KOPT-K1 (cell line): ENCODE results near the gene PHLDA3.
"Not testable (repeated sequence)": the region's sequence is repeated elsewhere in the genome, so short reads cannot be mapped to it uniquely, and the experiment has no call there.

ENCODE experiments used
- H3K27ac ChIP-seq: fragments of 200-600 bp; sonication (generic); 2 replicates; pipeline ENCODE4 v1.5.1; 2016; ENCODE audit warnings: antibody characterized with exemption, mild to moderate bottlenecking, low read depth, low read length; ENCODE audit not compliant: poor library complexity, severe bottlenecking
- H3K36me3 ChIP-seq: fragments of 200-600 bp; sonication (generic); 2 replicates; pipeline ENCODE4 v1.5.1; 2017; ENCODE audit warnings: antibody characterized with exemption, mild to moderate bottlenecking, low read length, moderate library complexity; ENCODE audit not compliant: insufficient read depth
- H3K9me3 ChIP-seq: fragments of 200-600 bp; sonication (generic); 2 replicates; pipeline ENCODE4 v1.5.1; 2017; ENCODE audit warnings: antibody characterized with exemption, low read length, mild to moderate bottlenecking; ENCODE audit not compliant: insufficient read depth, poor library complexity, severe bottlenecking

The PHLDA3 gene

DNA sequence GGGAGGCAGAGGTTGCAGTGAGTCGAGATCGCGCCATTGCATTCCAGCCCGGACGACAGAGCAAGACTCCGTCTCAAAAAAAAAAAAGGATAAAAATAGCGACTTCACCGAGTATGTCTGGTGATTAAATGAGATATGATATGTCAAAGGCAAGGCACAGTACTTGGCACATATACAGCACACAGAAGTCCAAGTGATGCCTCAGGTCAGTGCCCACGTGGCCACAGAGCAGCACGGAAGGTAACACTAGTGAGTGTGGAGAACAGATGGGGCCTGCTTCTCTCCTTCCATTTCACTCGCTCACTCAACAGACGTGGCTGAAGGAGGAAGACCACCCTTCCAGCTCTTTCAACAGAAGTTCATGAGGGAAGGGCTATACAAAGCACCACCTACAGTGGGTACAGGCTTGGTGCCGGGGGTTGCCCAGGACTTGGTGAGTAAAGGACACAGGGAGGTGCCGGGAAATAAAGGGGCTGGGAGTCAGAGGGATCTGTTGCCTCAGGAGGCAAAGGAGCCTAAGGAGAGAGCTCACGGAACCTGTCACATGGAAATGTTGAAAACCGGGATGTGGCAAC lies 29.0 kb upstream of the PHLDA3 start:
- peaks cover 34% of the 10 kb centered on the region for H3K36me3 ChIP-seq
- H3K9me3 ChIP-seq: no peaks in the 10 kb centered on the region
- H3K27ac ChIP-seq: no peak overlapping the region

DNA sequence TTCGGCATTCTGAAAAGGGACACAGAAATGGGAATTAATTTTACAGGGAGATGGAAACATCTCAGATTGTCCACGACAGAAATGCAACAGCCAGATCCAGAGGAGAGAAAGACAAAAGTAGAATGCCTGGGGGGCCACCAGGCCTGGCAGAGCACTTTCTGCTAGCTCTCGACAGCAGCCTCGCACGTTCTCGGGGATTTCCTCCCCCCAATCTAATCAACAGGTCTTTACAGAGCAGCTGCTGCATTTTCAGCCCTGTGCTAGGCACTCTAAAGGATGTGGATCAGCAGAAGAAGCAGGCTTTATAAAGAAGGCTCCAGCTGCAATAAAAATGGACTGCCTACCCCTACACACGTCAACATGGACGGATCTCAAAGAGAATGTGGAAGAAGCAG lies 27.3 kb upstream of the PHLDA3 start:
- H3K9me3 ChIP-seq: no peaks in the 10 kb centered on the region
- H3K27ac ChIP-seq: no peak overlapping the region
- peaks cover 37% of the 10 kb centered on the region for H3K36me3 ChIP-seq

DNA sequence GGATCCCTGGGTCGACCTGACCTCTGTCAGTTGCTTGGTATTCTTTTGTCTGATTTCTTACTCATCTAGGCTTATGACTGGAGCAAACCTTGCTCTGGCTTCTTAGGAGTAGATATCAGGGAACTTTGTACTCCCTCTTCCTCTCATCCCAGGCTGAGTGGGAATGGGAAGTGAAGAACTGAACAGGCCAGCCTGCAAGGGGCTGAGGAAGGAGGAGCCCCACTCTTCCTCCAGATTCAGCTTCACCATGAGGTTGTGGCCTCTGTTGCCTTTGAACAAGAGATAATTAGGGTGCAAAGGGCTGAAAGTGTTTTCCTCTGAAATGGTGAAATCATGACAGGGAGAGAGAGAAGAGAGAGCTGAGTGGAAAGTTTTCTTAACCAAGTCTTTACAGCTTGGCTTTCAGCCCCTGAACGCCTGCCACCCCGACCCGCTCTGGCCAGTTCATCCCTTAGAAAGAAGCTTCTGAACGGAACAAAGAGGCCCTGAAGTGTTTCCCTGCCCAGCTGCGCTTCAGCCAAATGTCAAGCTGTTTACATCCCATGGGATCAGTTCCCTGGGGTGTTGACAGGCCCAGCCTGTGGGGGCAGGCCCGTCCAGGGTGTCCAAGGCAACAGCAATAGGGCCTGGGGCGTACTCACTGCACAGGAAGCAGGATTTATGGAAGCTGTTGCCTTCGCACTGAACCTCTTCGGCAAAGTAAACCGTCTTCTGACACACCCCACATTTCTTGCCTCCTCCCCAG lies 26.7 kb upstream of the PHLDA3 start:
- Histone ChIP-seq H3K27ac (no peak overlapping the region), H3K9me3 (no peaks in the 10 kb centered on the region), H3K36me3 (peaks cover 38% of the 10 kb centered on the region)

DNA sequence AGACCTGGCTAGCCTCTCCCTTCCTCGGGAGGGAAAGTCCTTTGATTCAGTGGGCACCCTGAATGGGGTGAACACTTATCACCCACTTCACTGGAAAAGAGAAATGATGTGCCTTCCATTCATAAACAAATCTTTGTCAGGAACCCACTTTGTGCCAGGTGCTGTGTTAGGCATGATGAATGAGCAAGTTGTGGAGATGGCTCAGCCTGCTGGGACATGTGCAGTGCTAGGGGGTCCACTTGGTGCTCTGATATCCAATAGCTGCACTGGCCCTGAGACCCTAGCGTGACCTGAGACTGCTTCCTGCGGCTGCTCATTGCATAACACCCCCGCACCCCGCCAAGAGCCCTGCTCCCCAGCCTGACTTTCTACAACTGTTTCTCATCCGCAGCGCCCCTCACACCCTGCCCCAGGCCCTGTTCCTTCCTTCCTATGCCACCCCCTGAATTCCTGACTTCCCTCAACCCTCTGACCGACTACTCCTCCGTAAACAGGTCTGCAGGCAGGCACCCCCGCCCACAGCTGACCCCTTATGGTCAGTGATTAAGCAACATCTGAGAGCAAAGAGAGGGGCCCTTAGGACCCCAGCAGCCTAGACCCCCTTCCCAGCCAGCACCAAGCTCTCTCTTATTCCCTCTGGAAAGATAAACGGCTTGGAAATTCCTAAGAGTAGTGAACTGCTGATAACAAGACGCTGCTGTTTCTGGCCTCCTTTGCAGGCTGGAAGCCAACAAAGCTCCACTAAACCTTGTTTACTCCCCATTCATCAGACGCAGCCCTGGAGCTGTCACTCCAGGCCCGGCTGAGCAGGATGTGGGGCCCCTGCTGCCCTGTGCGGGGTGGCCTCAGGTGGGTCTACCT lies 25.0 kb upstream of the PHLDA3 start:
- H3K9me3 ChIP-seq: no peaks in the 10 kb centered on the region
- H3K36me3 ChIP-seq: peaks cover 50% of the 10 kb centered on the region
- H3K27ac ChIP-seq: no peak overlapping the region

DNA sequence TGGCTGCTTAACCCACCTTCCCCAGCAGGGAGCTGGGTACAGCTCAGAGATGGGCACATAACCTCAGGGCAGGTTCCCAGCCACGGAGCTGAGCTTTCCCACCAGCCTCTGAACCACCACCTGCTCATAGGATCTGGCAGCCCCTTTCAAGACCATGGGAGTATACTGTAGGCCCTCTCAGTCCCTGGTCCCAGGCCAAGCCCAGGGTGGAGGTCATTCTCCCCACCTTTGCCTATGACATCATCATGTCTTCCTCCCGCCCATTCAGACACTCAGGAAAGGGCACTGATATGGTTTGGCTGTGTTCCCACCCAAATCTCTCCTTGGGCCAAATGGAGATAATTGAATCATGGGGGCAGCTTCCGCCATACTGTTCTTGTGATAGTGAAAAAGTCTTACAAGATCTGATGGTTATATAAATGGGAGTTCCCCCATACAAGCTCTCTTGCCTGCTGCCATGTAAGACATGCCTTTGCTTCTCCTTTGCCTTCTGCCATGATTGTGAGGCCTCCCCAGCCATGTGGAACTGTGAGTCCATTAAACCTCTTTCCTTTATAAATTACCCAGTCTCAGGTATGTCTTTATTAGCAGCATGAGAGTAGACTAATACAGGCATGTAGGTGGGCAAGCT lies 24.2 kb upstream of the PHLDA3 start:
- not testable (repeated sequence) for H3K27ac ChIP-seq, H3K9me3 ChIP-seq
- H3K36me3 ChIP-seq: peaks cover 57% of the 10 kb centered on the region

DNA sequence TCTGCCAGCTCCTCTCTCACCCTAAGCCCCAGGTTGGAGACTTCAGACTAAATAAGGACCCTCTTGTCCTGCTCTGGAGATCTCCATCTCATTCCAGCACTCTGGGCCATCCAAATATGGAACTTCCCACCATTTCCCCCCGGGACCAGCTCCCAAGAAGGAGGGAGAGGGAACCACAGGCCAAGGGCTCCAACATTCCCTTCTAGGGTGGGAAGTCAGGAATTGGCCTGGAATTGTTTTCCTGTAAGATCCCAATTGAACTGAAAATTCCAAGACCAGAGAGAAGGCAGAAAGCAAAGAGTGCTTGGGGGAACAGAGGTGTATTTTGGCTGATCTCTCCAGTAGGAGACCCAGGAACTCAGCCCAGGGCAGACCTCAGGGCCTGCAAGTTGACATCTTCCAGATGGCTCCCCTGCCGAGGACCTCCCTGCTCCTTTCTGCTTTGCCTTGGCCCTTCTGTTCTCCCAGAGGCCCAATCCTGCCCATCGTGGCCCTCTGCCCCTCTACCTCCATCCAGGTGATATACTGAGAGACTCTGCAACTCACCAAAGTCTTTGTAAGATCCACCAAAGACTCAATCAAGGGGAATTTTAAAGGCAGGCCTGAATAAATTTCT lies 23.0 kb upstream of the PHLDA3 start:
- Histone ChIP-seq H3K27ac (no peak overlapping the region), H3K36me3 (peaks cover 69% of the 10 kb centered on the region)

DNA sequence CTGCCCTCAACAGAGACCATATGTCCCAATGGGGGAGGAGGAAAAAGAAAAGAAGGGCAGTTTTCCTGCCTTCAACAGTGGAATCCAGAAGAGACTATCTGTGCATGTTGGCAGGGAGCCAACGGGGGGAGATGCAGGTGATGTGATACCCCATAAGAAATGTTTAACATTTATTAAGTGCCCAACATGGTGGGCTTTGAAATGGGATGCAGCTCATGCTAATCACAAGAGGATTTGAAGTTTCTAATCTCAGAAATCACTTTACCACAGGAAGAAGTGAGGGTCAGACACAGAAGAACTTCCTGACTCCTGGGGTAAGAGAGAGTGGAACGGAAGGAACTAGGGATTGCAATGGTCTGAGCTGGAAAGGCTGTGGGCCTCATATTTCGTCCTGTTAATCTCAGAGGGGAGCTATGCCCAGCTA lies 21.7 kb upstream of the PHLDA3 start:
- Histone ChIP-seq H3K27ac (no peak overlapping the region), H3K36me3 (peaks cover 68% of the 10 kb centered on the region), H3K9me3 (no peaks in the 10 kb centered on the region)

More for the DNA sequence above, 23.0 kb upstream of the PHLDA3 start:
- no peaks in the 10 kb centered on the region for H3K9me3 ChIP-seq

DNA sequence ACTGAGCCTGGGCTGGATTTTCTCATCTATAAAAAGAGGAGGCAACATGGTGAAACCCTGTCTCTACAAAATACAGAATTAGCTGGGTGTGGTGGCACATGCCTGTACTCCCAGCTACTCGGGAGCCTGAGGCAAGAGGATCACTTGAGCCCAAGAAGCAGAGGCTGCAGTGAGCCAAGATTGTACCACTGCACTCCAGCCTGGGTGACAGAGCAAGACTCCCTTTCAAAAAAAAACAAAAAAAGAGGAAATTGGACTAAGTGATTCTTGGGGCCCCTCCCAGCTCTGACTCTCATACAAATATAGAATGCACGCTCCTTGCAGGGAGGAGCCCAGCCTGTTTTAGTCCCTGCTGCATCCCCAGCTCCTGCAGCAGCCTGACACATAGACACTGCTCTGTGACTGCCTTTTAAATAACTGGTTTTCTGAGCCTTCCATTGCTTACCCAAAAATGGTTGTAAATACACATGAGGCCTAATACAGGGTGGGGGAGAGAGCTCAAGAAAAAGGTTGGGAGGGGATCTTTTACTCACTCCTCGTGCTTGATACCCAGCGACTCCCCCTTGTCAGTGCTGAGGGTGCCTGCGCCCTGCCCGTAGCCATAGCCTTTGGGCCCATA lies 20.8 kb upstream of the PHLDA3 start:
- peaks cover 69% of the 10 kb centered on the region for H3K36me3 ChIP-seq

DNA sequence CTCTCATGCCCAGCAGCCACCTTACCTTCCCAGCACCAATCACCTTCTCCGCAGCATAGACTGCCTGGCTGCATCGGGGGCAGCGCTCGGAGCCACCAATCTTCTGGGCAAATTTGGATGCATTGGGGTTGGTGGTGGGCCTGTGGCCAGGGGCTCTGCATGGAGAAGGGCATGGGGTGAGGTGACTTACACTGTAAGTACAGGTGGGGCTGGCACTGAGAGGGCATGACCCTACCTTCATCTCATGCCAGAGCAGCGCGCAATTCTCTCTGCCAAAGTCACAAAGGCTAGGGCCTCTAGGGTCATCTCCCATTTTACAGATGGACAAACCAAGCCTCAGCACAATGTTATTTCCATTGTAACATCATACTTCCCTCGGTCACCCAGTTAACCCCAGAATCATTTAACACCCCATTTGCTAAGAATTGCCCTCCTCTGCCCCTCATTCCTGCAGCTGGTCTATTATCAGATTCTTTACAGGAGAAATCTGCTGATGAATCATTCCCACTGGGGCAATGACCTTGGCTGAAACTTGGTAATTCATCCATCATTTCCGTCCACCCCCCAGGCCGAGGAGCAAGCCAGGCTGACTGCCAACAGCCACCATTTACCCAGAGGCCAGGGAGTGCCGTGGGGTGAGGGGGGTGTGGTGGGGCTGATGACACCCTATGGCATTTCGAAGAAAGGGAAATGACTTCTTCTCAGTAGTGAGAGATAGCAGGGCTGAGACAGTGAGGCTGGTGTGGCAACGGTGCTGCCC lies 20.0 kb upstream of the PHLDA3 start:
- Histone ChIP-seq H3K9me3 (no peaks in the 10 kb centered on the region), H3K27ac (no peak overlapping the region), H3K36me3 (peaks cover 68% of the 10 kb centered on the region)

More for the DNA sequence above, 20.8 kb upstream of the PHLDA3 start:
- H3K9me3 ChIP-seq: no peaks in the 10 kb centered on the region
- no peak overlapping the region for H3K27ac ChIP-seq

DNA sequence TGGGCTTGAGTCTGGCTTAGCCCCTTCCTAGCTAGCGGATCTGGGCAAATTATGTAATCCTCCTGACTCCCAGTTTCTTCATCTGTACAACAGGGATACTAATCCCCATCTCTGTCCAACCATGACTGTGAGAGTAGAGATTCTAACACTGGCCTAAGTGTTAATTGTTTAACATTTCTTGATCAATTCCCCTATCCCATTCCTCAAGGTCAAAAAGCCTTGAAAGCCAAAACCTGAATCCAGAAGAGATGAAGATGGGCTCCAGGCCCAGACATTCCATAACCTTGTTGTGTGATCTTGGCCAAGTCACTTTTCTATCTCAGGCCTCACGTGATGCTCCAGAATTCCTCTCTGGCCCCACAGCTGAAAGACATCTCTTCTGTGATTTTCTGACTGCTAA lies 18.8 kb upstream of the PHLDA3 start:
- Histone ChIP-seq H3K9me3 (no peaks in the 10 kb centered on the region), H3K36me3 (peaks cover 65% of the 10 kb centered on the region; the same call in 1 of the 2 replicates), H3K27ac (no peak overlapping the region)

DNA sequence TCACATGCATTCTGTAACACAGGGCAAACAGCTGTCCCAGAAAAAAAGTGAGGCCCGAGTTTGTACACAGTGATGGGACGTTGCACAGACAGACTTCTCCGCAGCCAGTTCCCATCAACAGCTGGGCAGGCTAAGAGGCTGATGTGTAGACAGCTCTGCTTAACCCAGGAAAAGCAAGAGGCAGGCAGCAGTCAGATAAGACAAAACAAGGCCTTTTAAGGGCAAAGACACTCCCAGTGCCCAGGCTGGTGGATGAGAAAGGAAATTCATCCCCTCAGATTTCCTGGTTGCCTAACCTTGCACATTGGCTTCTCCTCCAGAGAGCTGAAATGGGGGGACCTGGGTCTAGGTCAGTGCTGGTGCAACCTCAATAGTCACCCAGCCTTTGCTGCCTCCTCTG lies 17.2 kb upstream of the PHLDA3 start:
- no peaks in the 10 kb centered on the region for H3K9me3 ChIP-seq
- H3K27ac ChIP-seq: no peak overlapping the region
- H3K36me3 ChIP-seq: peaks cover 64% of the 10 kb centered on the region; the same call in 1 of the 2 replicates

DNA sequence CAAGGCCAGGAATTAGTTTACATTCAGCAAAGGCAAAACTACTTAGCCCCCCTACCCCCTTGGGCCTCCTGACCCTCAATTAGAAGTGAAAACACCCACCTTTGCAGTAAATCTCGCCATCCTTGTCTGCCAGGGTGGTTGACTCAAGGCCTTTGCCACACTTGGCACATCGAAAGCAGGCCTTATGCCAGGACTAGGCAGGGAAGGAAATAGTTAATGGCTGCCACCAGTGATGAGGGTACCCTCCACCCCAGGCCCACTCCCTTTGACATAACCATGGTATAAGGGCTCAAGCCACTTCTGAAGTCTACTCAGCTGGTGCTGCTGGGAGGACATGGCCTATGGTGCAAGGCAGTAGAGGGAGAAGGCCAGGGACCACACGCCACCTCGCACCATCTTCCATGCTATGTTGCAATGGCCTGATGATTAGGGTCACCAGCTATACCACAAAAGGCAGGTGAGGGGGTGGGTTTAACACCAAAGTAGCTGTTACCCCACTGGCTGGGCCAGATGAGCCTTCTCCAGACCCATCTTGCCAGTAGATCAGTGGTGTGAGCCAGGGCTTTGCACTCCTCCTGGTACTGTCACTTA lies 16.3 kb upstream of the PHLDA3 start:
- H3K27ac ChIP-seq: no peak overlapping the region
- no peaks in the 10 kb centered on the region for H3K9me3 ChIP-seq
- peaks cover 59% of the 10 kb centered on the region; the same call in 1 of the 2 replicates for H3K36me3 ChIP-seq

DNA sequence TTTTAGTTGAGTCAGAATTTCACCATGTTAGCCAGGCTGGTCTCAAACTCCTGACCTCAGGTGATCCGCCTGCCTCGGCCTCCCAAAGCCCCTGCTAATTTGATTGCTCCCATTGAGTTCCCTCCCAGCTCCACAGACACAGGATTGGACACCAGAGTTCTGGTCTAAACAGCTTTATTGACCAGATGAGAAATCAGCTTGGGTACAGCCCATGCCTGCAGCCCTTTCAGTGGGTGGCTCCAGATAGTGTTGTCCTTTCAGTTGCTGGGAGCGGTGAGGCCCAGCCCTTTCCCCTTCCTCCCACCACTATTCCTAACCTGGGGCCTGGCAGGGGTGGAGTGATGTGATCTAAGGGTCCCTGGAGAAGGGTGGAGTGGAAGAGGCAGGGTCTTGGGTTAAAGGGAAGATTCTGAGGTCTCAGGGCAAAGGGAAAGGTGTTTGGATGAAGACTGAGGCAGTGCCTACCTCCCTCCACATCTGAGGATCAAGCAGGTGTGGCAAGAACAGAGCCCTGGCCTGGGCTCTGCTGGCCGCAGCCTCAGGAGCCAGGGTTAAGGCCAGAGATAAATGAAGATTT lies 14.5 kb upstream of the PHLDA3 start:
- Histone ChIP-seq H3K36me3 (peaks cover 47% of the 10 kb centered on the region; the same call in 1 of the 2 replicates), H3K27ac (no peak overlapping the region), H3K9me3 (no peaks in the 10 kb centered on the region)
